ENCODE data around the gene IMMP2L.
A peak's percentile ranks its signal among the peaks of the same experiment; 100 is the strongest.

DNA sequence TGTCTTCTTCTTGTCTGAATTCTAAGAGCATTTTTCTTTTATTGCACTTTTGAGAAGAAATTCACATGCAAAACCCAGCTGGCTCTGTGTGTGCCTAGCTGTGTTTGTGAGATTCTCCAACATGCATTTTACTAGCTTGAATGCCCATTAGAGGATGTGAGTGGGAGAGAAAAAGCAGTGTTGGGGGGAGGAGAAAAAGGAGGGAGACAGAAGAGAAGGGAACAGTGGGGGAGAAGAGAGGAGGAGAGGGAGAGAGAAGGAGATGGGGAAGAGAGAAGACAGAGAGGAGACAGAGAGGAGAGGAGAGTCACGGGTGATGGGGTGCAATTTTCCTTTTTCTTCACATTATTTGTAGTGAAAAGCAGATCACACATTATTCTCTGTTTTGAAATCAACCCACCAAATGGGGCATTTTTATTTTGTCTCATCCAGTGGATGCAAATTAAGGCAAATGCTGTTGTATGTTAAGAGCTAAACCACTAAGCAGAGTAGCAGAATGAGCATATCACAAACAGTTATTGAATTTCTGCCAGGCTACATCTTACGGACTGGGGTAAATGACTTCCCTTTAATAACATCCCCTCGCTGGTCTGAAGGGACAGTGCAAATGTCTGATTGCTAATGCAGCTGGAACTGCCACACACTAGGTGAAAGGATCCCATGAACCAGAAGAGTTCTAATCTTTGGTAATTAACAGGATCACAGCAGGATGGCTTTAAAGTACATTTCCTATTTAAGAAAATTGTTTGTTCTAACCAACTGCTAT is 470.5 kb downstream of the IMMP2L start:
- TF ChIP-seq, protein P1, sequence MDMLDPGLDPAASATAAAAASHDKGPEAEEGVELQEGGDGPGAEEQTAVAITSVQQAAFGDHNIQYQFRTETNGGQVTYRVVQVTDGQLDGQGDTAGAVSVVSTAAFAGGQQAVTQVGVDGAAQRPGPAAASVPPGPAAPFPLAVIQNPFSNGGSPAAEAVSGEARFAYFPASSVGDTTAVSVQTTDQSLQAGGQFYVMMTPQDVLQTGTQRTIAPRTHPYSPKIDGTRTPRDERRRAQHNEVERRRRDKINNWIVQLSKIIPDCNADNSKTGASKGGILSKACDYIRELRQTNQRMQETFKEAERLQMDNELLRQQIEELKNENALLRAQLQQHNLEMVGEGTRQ (IDR thresholded peaks at IDR 0.05; ENCODE audit: borderline replicate concordance, low read depth, low read length): no peak
- TF ChIP-seq, protein P2, sequence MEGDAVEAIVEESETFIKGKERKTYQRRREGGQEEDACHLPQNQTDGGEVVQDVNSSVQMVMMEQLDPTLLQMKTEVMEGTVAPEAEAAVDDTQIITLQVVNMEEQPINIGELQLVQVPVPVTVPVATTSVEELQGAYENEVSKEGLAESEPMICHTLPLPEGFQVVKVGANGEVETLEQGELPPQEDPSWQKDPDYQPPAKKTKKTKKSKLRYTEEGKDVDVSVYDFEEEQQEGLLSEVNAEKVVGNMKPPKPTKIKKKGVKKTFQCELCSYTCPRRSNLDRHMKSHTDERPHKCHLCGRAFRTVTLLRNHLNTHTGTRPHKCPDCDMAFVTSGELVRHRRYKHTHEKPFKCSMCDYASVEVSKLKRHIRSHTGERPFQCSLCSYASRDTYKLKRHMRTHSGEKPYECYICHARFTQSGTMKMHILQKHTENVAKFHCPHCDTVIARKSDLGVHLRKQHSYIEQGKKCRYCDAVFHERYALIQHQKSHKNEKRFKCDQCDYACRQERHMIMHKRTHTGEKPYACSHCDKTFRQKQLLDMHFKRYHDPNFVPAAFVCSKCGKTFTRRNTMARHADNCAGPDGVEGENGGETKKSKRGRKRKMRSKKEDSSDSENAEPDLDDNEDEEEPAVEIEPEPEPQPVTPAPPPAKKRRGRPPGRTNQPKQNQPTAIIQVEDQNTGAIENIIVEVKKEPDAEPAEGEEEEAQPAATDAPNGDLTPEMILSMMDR (IDR thresholded peaks at IDR 0.05): no peak
- TF ChIP-seq, protein P3, sequence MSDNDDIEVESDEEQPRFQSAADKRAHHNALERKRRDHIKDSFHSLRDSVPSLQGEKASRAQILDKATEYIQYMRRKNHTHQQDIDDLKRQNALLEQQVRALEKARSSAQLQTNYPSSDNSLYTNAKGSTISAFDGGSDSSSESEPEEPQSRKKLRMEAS (IDR thresholded peaks at IDR 0.05; ENCODE audit: low read depth): no peak
- TF ChIP-seq TCF12 (IDR thresholded peaks at IDR 0.05): no peak
- TF ChIP-seq POLR2AphosphoS5 (IDR thresholded peaks at IDR 0.05; ENCODE audit: low read depth, low read length): no peak
- no peak for TF ChIP-seq CHD2 (IDR thresholded peaks at IDR 0.05; ENCODE audit: low read length, partially characterized antibody)
- TF ChIP-seq EP300 (IDR thresholded peaks at IDR 0.05; ENCODE audit: borderline replicate concordance in 1 of 2, low read depth in 1 of 2, low read length in 1 of 2): peak in 1 of 2 experiments; percentile 18; a peak in 1 of 4 replicates

All from SK-N-SH (cell line).